GM20000 (cell line): ENCODE results near the gene PSMC5.
"Not testable (repeated sequence)": the region's sequence is repeated elsewhere in the genome, so short reads cannot be mapped to it uniquely, and the experiment has no call there.

Source experiments
- DNase-seq: peaks from one replicate; pipeline ENCODE4 v3.0.0; 2012; ENCODE audit warnings: low spot score
- CTCF ChIP-seq: IDR thresholded peaks from 2 replicates; pipeline ENCODE4 v1.5.1; 2012; ENCODE audit warnings: mild to moderate bottlenecking, control low read depth; ENCODE audit errors: extremely low read depth, missing control alignments

Gene PSMC5

GRCh38 chr17:63790057-63790456 is 37.2 kb upstream of the PSMC5 start:
- no peak for DNase-seq
- no peak for TF ChIP-seq CTCF

- TF ChIP-seq CTCF: no peak
- DNase-seq: no peak
These were observed 35.0 kb upstream of the PSMC5 start for GRCh38 chr17:63792055-63792729.

GRCh38 chr17:63796375-63796774 is 30.9 kb upstream of the PSMC5 start:
- DNase-seq: not testable (repeated sequence)

DNA sequence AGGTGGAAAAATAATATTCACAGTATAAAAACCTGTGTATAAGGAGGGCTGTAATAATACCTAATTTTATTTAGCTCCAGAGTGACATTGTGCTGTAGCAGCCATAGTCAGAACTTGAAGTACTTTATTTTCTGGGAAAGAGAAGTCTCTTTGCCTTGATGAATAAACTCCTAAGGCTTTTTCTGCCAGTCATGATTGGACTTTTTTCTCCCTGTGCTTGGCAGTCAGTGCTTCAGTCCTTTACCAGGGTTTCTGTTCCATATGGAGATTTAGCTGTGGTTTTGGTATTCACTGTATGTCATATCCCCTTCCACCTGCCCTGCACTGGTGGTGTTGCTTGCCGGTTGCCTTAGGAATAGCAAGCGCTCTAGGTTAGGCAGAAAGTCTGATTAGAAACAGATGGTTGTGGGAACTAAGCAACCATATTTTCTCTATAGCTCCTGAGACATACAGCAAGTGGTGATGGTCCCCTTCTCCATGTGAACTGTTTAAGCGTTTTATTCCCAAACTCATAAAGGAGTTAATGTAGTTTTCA is 28.6 kb upstream of the PSMC5 start:
- no peak for TF ChIP-seq CTCF
- DNase-seq: no peak

GRCh38 chr17:63800783-63801182 is 26.4 kb upstream of the PSMC5 start:
- DNase-seq: no peak

GRCh38 chr17:63804328-63804727 is 22.9 kb upstream of the PSMC5 start:
- TF ChIP-seq CTCF: no peak
- DNase-seq: no peak

More at GRCh38 chr17:63800783-63801182, 26.4 kb upstream of the PSMC5 start:
- no peak for TF ChIP-seq CTCF

DNA sequence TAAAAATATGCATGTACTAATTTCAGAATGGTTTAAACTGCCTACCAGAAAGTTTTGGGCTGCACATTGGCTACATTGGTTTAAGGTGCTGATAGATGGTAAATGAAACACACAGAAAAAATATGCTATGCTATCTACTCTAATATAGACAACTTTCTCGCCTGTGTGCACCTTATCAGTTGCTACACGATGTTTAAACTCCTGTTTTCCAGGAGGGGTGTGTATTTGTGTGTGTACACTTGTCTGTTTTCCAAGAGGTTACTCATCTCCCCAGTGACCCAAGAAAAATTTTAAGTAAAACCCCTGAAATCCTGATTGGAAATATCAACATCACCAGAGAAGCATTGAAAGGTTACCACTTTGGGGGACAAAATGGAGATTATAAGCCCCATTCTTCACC is 21.6 kb upstream of the PSMC5 start:
- DNase-seq: no peak
- TF ChIP-seq CTCF: no peak

GRCh38 chr17:63809970-63810369 is 17.3 kb upstream of the PSMC5 start:
- TF ChIP-seq CTCF: no peak

More at GRCh38 chr17:63809970-63810369, 17.3 kb upstream of the PSMC5 start:
- DNase-seq: no peak
